ENCODE results near the gene WWC1.

The WWC1 gene

GRCh38 chr5:168446983-168447619, 155.7 kb downstream of the WWC1 start:
- DNase-seq (ENCODE audit: low read depth), result no peak

- DNase-seq (ENCODE audit: low read depth), result no peak
Observed at GRCh38 chr5:168447808-168448207, 156.4 kb downstream of the WWC1 start.

DNA sequence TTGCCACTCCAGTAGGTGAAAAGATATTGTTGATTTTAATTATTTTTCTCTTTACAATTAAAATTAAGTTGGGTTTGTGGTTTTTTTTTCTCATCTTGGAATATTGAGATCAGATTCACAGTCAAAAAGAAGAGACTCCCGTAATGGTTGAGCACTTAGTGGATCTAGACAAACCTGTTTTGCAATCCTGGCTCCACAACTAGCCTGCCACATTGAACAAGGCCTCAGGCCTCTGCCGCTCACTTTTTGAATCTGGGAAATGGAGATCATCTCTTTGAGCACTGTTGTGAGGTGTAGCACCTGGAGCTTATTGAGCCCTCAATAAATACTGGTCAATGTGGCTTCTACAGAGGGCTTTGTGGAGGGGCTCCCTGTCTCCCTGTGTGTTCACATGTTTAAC, 157.7 kb downstream of the WWC1 start:
- DNase-seq (ENCODE audit: low read depth), result no peak

GRCh38 chr5:168451565-168451964, 160.1 kb downstream of the WWC1 start:
- DNase-seq (ENCODE audit: low read depth), result no peak

- no peak for DNase-seq (ENCODE audit: low read depth)
Observed at GRCh38 chr5:168455201-168455600, 163.8 kb downstream of the WWC1 start.

DNA sequence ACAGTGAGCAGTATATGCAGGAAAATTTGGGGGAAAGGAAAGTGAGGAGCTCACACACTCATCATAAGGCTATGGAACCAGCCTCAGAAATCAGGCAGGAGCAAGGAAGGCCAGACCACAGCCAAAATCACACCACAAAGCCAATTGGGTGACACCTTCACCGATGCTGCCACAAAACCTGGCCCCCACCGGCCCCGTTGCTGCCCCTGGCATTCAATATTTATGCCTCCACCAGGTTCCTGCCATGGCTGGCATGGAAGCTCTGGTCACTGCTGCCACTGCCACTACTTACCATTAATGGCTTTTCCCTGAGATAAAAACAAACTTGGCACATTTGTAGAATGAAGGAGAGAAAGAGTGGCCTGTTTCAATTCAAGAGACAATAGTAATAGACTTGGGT, 166.1 kb downstream of the WWC1 start:
- no peak for DNase-seq (ENCODE audit: low read depth)

DNA sequence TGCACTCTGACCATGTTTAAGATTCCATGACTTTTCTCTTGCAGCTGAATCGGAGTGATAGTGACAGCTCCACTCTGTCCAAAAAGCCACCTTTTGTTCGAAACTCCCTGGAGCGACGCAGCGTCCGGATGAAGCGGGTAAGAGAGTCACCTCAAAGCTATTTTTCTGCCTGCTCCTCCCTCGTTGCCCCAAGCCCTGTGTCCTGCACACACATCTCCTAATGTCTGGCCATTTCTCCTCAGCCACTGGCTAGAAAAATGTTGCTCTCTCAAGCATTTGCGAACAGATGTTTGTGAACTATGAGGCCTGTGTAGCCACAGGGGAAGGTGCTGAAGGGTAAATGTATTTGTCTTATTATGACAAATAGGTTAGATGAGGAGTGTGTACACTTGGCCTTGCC, 169.2 kb downstream of the WWC1 start:
- DNase-seq (ENCODE audit: low read depth), result no peak

GRCh38 chr5:168463081-168463480, 171.6 kb downstream of the WWC1 start:
- DNase-seq (ENCODE audit: low read depth), result no peak

DNA sequence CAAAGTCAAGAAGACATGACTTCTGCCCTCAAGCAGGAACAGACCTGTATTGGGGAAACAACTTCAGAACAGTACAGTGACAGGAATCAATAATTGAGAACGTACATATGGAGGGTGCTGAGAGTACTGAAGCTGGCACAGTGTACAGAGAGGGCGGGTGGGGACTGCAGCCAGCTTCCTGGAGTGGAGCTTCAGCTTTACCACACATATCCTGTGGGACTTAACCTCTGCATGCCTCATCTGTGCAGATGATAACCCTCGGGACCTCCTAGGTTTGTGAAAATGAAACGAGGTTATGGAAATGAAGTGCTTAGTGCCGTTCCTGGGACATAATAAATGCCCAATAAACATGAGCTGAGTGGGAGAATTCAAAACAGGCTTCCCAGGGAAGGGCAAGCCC, 172.8 kb downstream of the WWC1 start:
- DNase-seq (ENCODE audit: low read depth), result no peak

GRCh38 chr5:168464641-168465040, 173.2 kb downstream of the WWC1 start:
- no peak for DNase-seq (ENCODE audit: low read depth)

- no peak for DNase-seq (ENCODE audit: low read depth)
Observed at GRCh38 chr5:168467755-168468330, 176.4 kb downstream of the WWC1 start.

DNA sequence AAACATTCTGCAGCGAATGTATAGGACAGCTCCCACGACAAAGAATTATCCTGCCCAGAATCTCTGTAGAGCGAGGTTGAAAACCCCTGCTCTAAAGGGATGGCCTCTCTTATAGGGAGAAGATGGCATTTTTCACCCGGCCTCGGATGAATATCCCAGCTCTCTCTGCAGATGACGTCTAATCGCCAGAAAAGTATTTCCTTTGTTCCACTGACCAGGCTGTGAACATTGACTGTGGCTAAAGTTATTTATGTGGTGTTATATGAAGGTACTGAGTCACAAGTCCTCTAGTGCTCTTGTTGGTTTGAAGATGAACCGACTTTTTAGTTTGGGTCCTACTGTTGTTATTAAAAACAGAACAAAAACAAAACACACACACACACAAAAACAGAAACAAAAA, 177.4 kb downstream of the WWC1 start:
- peak; percentile 47 for DNase-seq (ENCODE audit: low read depth)

DNA sequence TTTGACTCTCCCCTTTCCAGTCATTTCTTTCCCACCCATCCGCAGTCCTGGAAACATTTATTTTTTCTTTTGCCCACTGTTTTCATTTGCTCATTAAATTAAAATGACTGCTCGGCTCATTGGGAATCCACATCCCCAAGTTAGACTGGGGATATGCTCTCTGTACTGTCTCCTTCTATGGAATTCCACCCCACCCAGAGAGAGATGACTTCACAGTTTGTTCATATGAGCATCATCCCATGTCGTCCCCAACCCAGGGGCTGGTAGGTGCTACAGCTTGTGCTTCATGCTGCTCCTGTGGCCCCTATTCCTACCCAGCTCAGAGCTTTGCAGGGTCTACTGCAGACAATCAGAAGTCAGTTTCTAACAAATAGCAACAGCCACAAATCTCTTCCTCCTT, 178.4 kb downstream of the WWC1 start:
- no peak for DNase-seq (ENCODE audit: low read depth)

DNA sequence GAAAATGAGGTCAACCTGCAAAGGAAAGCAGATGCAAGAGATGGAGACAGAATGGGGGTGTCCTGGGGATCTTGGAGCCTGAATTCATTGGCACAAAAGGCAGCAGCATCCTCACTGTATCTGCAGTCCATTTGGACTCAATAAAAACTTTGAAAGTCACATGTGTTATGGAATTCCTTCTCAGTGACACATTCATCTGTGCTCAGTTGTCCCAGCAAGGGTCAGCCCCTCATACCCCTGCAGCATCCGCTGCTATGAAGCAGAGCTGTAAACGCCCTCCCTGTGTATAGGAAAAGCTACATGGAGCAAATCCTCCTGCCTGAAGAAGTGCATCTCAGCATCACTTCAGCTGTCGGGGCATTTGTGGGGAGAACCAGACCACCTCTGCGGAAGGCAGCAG, 180.3 kb downstream of the WWC1 start:
- peak; percentile 58 for DNase-seq (ENCODE audit: low read depth)

GRCh38 chr5:168472329-168472728, 180.9 kb downstream of the WWC1 start:
- DNase-seq (ENCODE audit: low read depth), result peak; percentile 86

DNA sequence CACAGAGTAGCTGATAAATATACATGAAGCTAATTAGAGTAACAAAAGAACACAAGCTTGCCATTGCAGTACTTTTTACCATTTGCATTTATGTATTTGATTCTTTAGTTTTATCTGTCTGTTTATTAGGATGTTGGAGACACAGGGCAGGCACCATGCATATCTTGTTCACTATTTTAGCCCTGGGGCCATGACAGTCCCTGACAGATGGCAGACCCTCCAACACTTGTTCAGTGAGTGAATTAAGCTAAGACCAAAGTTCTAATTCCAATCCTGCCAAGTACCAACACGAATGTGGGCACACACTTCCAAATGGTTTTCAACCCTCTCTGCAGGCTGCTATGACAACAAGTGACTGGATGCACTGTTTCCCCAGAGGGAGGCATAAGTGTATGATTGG, 182.9 kb downstream of the WWC1 start:
- no peak for DNase-seq (ENCODE audit: low read depth)

DNA sequence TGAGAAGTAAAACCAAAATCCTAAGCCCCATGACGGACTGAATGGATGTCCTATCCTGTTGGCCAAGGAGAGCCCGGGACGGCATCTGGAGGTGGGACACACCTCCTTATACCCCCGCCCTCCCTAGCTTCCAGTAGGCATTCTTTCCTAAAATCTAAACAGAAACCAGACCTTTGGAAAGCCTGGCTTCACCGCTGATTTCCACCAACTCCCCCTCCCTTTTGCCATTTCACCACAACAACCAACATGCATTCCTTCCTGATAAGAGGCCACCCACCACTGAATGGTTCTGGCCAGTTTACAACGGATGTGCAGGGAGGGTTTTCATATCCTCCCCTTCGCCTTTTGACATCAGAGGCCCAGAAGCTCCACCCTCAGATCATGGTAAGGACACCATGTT, 185.6 kb downstream of the WWC1 start:
- no peak for DNase-seq (ENCODE audit: low read depth)

DNA sequence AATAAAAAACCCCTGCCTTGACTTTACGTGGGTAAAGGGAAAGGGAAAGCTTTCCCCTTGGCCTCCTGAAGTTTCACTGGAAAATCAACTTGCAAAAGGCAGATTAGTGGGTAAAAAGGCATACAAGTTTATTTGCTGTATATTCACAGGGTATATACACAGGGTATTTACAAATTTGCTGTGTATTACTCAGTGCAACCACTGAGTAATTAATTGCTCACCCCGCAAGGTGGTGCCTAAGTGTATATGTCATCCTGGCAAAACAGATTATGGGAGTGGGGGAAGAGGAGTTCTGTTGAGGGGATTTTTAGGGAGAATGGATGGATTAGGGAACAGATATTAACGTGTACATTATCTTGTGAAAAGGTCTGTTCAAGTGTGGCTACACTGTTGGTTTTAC, 187.7 kb downstream of the WWC1 start:
- no peak for DNase-seq (ENCODE audit: low read depth)

DNA sequence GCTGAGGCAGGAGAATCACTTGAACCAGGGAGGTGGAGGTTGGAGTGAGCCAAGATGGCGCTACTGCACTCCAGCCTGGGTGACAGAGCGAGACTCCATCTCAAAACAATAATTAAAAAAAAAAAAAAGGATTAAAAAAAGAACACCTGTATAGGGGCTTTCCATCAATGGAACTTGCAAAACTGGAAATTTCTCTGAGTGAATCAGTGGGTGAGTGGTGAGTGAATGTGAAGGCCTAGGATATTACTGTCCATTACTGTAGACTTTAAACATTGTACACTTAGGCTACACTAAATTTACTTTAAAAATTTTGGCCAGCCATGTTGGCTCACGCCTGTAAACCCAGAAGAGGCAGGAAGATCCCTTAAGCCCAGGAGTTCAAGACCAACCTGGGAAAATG, 189.2 kb downstream of the WWC1 start:
- DNase-seq (ENCODE audit: low read depth), result no peak

GRCh38 chr5:168481330-168481788, 189.9 kb downstream of the WWC1 start:
- no peak for DNase-seq (ENCODE audit: low read depth)

DNA sequence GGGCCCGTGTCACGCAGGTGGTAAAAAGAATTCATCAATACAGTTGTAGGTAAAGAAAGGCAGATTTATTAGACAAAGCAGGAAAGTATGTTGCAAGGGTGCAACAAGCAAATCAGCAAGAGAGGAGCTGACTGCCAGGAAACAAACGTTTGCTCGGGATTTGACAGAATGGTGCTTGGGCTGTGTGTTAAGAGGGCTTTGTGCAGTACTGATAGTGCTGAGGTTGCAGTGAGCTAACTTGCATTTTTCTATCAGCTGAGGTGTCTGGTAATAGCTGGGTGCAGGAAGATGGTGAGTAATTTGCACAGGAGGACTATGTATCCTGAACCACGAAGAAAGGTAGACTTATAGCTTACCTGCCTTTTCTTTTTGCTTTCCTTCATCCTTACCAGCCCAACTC, 190.9 kb downstream of the WWC1 start:
- DNase-seq (ENCODE audit: low read depth), result no peak

GRCh38 chr5:168486136-168486879, 194.9 kb downstream of the WWC1 start, which contains the start of gene RARS1:
TSS of gene RARS1 (plus strand) at chr5:168486471. CDS start at chr5:168486499, 28 bp downstream.
- peak; percentile 68 for DNase-seq (ENCODE audit: low read depth)

DNA sequence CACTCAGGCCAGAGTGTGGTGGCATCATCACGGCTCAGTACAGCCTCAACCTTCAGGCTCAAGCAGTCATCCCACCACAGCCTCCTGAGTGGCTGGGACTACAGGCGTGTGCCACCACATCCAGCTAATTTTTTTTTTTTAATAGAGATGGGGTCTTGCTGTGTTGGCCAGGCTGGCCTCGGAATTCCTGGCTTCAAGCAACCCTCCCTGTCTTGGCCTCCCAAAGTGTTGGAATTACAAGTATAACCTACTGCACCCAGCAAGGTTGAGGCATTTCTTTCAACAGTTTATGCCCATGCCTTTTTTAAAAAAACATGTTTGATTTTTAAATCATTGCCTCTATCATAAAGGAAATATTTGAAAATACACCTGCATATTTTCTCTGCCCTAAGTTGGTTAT, 197.6 kb downstream of the WWC1 start:
- no peak for DNase-seq (ENCODE audit: low read depth)
